IPS DF 4.7 (cell line): Measurements from ENCODE around the gene KSR1.

Experiments used
- DNase-seq: peaks from one replicate; pipeline ENCODE4 v3.0.0-alpha.2; 2013; ENCODE audit warnings: low spot score; ENCODE audit errors: extremely low read depth

The KSR1 gene

GRCh38 chr17:27533874-27534815, 77.9 kb downstream of the KSR1 start:
- DNase-seq: no peak

GRCh38 chr17:27535178-27535928, 79.1 kb downstream of the KSR1 start:
- DNase-seq: no peak

GRCh38 chr17:27535975-27536374, 79.7 kb downstream of the KSR1 start:
- DNase-seq: no peak

GRCh38 chr17:27536781-27537180, 80.5 kb downstream of the KSR1 start:
- DNase-seq: no peak

GRCh38 chr17:27538156-27538955, 82.1 kb downstream of the KSR1 start:
- DNase-seq: no peak

- no peak for DNase-seq
Observed at GRCh38 chr17:27539152-27539551, 82.9 kb downstream of the KSR1 start.

GRCh38 chr17:27539794-27540317, 83.6 kb downstream of the KSR1 start:
- no peak for DNase-seq

- no peak for DNase-seq
Observed at GRCh38 chr17:27540318-27541101, 84.3 kb downstream of the KSR1 start.

GRCh38 chr17:27541301-27542023, 85.2 kb downstream of the KSR1 start:
- no peak for DNase-seq

- no peak for DNase-seq
Observed at GRCh38 chr17:27542841-27543463, 86.7 kb downstream of the KSR1 start.

GRCh38 chr17:27543464-27543856, 87.2 kb downstream of the KSR1 start:
- no peak for DNase-seq

GRCh38 chr17:27543958-27544349, 87.7 kb downstream of the KSR1 start:
- DNase-seq: no peak

- DNase-seq: no peak
Observed at GRCh38 chr17:27544350-27545131, 88.3 kb downstream of the KSR1 start.

- no peak for DNase-seq
Observed at GRCh38 chr17:27545562-27546229, 89.4 kb downstream of the KSR1 start.

- DNase-seq: no peak
Observed at GRCh38 chr17:27546624-27547300, 90.5 kb downstream of the KSR1 start.

GRCh38 chr17:27547301-27547683, 91.0 kb downstream of the KSR1 start:
- no peak for DNase-seq

- DNase-seq: no peak
Observed at GRCh38 chr17:27548369-27548768, 92.1 kb downstream of the KSR1 start.
